IPS-18a (cell line): ENCODE measurements around the gene PMPCB.
"Not testable (repeated sequence)": the region's sequence is repeated elsewhere in the genome, so short reads cannot be mapped to it uniquely, and the experiment has no call there.

Source experiments
- H3K27ac ChIP-seq: one replicate; pipeline ENCODE4 v1.5.1; 2013; ENCODE audit warnings: low read length
- H3K27me3 ChIP-seq: one replicate; pipeline ENCODE4 v1.6.1; 2013; ENCODE audit warnings: mild to moderate bottlenecking, low read length; ENCODE audit not compliant: control insufficient read depth, insufficient read depth
- H3K36me3 ChIP-seq: one replicate; pipeline ENCODE4 v1.6.1; 2013; ENCODE audit warnings: low read depth, low read length; ENCODE audit not compliant: control insufficient read depth
- H3K4me1 ChIP-seq: one replicate; pipeline ENCODE4 v1.6.1; 2013; ENCODE audit warnings: low read depth, low read length; ENCODE audit not compliant: control insufficient read depth
- H3K4me3 ChIP-seq: one replicate; pipeline ENCODE4 v1.5.1; 2013; ENCODE audit warnings: low read length
- H3K9ac ChIP-seq: one replicate; pipeline ENCODE4 v1.6.1; 2013; ENCODE audit warnings: mild to moderate bottlenecking, low read length, moderate library complexity
- H3K9me3 ChIP-seq: one replicate; pipeline ENCODE4 v1.6.1; 2013; ENCODE audit warnings: low read depth, low read length; ENCODE audit not compliant: control insufficient read depth

Gene PMPCB

DNA sequence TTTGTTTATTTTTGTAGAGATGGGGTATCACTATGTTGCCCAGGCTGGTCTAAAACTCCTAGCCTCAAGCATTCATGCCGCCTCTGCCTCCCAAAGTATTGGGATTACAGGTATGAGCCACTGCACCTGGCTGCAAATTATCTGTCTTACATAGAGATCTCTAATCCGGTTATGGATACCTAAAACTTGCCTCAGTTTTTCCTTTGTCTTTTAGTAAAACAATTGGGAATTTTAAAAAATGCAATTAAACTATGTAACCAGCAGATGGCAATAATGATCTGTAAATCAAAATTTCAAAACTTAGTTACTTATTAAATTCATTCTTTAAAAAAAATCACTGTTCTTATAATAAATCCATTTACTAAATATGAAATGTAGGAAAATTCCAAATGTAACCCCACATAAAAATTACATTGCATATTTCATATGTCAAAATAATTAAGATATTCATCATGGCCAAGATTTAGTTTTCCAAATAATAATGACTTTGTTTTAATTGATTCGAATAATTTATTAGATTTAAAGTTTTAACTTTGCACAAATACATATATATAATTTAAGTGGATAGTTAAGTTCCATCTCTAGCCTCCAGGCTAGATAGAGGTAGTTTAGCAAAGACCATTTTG, 14.3 kb upstream of the PMPCB start:
- peaks cover 30% of the 10 kb centered on the region for H3K27me3 ChIP-seq
- H3K4me3 ChIP-seq, H3K9me3 ChIP-seq, H3K9ac ChIP-seq, H3K27ac ChIP-seq, H3K4me1 ChIP-seq, H3K36me3 ChIP-seq: not testable (repeated sequence)

DNA sequence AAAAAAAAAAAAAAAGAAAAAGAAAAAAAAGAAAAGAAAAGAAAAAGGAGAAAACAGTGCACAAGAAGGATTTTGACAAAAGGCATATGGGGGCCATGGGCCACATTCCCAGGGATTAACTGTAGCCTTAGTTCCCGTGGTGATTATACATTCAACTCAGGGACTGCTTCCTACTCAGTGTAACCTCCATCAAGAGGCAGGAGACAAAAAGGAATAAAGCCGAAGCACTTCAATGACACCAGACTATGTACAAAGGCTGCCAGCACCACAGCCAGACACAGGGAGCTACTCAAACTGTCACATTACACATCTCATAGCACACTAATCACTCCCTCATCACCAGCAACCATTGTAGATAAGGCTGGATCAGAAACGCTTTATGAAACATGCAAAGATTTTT, 5.1 kb upstream of the PMPCB start:
- no peaks in the 10 kb centered on the region for H3K27me3 ChIP-seq
- no peaks in the 10 kb centered on the region for H3K9me3 ChIP-seq
- no peak overlapping the region for H3K27ac ChIP-seq
- no peaks in the 10 kb centered on the region for H3K4me1 ChIP-seq
- no peaks in the 10 kb centered on the region for H3K36me3 ChIP-seq
- no peak overlapping the region for H3K4me3 ChIP-seq
- H3K9ac ChIP-seq = no peak overlapping the region

GRCh38 chr7:103293526-103293925, 3.7 kb upstream of the PMPCB start:
- no peaks in the 10 kb centered on the region for H3K36me3 ChIP-seq
- no peak overlapping the region for H3K4me3 ChIP-seq
- H3K9ac ChIP-seq = no peak overlapping the region
- peaks cover 7% of the 10 kb centered on the region for H3K4me1 ChIP-seq
- no peaks in the 10 kb centered on the region for H3K9me3 ChIP-seq
- H3K27ac ChIP-seq = no peak overlapping the region
- H3K27me3 ChIP-seq = no peaks in the 10 kb centered on the region

DNA sequence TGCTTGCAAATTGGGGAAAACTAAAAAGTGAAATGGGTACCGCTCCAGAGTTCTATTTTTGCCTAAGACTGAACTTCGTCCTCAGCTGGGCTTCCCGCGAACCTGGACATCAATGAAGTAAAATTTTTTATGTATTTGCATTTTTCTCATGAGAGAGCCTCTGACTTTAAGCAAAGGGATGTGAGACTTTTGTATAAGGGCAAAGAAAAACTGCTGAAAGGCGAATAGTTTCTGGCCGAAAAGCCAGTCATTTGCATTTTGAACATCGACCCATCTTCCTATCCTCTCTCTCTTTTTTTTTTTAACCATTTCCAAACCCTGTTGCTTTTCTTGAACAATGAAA, 573 bp downstream of the PMPCB start:
- Histone ChIP-seq H3K27ac (peak overlapping the region; percentile 84), H3K9ac (peak overlapping the region; percentile 92), H3K27me3 (no peaks in the 10 kb centered on the region), H3K9me3 (no peaks in the 10 kb centered on the region), H3K4me1 (peaks cover 8% of the 10 kb centered on the region), H3K36me3 (peaks cover 37% of the 10 kb centered on the region), H3K4me3 (peak overlapping the region; percentile 99)

DNA sequence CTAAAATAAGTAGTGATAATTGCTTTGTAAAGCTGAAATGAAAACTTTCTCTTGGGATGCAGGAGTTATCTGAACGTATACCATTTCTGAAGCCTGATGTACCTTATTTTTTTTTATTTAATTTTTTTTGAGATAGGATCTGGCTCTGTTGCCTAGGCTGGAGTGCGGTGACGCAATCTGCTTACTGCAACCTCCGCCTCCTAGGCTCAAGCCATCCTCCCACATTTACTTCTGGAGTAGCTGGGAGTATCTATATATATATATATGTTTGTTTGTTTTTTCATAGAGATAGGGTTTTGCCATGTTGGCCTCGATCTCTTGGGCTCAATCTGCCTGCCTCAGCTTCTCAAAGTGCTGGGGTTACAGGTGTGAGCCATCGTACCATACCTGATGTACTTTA, 2.4 kb downstream of the PMPCB start:
- Histone ChIP-seq H3K9me3 (no peaks in the 10 kb centered on the region), H3K4me1 (peaks cover 8% of the 10 kb centered on the region), H3K4me3 (no peak overlapping the region), H3K9ac (no peak overlapping the region), H3K36me3 (peaks cover 55% of the 10 kb centered on the region), H3K27me3 (no peaks in the 10 kb centered on the region), H3K27ac (no peak overlapping the region)

- no peak overlapping the region for H3K9ac ChIP-seq
- H3K4me3 ChIP-seq = no peak overlapping the region
- peaks cover 67% of the 10 kb centered on the region for H3K36me3 ChIP-seq
- H3K9me3 ChIP-seq = no peaks in the 10 kb centered on the region
- no peaks in the 10 kb centered on the region for H3K27me3 ChIP-seq
- peaks cover 8% of the 10 kb centered on the region for H3K4me1 ChIP-seq
- H3K27ac ChIP-seq = no peak overlapping the region
These were observed 4.2 kb downstream of the PMPCB start for GRCh38 chr7:103301441-103301840.

DNA sequence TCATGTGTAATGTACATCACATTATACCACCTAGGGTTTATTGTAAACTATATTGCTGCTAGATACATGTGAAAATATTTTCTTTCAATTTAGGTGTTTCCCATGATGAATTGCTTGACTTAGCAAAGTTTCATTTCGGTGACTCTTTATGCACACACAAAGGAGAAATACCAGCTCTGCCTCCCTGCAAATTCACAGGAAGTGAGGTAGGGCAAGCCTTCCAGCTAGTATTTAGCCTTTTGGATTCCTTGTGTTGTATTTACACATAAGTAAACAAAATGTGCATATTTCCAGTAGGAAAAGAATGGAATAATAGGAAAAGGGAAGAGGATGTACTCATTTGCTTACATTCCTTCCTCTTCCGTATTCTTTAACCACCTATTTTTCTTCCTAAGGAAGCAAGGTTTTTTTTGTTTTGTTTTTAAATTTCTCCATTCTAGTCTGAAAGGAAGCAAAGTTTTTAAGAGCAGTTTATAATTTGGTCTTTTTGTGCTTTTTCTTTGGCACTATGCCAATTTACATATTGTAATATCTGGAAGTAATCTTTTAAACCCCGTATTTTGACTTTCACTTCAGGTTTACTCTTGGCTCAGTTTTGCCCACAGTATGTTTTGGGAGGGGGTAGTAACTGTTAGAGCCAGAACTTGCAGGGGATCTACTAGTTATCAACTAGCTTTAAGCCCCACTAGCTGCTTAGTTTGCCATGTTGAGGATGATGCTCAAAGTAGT, 10.4 kb downstream of the PMPCB start:
- no peak overlapping the region for H3K27ac ChIP-seq

DNA sequence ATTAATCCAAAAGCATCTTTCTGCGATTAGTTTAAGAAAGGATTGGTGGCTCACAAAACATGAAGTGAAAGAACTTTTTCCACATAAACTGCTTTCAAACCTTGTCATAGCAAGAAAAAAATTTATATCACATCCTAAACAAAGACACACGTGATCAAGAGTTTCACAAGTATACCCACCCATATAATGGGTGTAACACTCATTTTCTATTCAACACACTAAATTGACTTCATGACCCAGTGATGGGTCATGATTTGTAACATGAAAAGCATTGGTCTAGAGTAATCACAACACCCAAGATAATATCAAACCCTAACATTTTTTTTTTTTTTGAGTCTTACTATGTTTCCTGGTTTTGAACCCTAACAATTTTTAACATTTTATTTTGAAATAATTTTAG, 17.6 kb downstream of the PMPCB start:
- Histone ChIP-seq H3K4me3 (no peak overlapping the region), H3K4me1 (no peaks in the 10 kb centered on the region), H3K9me3 (no peaks in the 10 kb centered on the region), H3K27ac (no peak overlapping the region), H3K27me3 (no peaks in the 10 kb centered on the region), H3K9ac (no peak overlapping the region), H3K36me3 (peaks cover 95% of the 10 kb centered on the region)

More for the DNA sequence above, 10.4 kb downstream of the PMPCB start:
- Histone ChIP-seq H3K9ac (no peak overlapping the region), H3K9me3 (no peaks in the 10 kb centered on the region), H3K4me1 (no peaks in the 10 kb centered on the region), H3K27me3 (no peaks in the 10 kb centered on the region), H3K4me3 (no peak overlapping the region), H3K36me3 (peaks cover 87% of the 10 kb centered on the region)

GRCh38 chr7:103316380-103316941, 19.2 kb downstream of the PMPCB start:
- no peak overlapping the region for H3K27ac ChIP-seq
- no peaks in the 10 kb centered on the region for H3K27me3 ChIP-seq
- H3K9ac ChIP-seq = no peak overlapping the region
- no peaks in the 10 kb centered on the region for H3K4me1 ChIP-seq
- H3K36me3 ChIP-seq = peaks cover 88% of the 10 kb centered on the region
- H3K9me3 ChIP-seq = no peaks in the 10 kb centered on the region
- no peak overlapping the region for H3K4me3 ChIP-seq

GRCh38 chr7:103317009-103317408, 19.8 kb downstream of the PMPCB start:
- Histone ChIP-seq H3K9me3 (no peaks in the 10 kb centered on the region), H3K9ac (no peak overlapping the region), H3K4me3 (no peak overlapping the region), H3K36me3 (peaks cover 87% of the 10 kb centered on the region), H3K4me1 (no peaks in the 10 kb centered on the region), H3K27ac (no peak overlapping the region), H3K27me3 (no peaks in the 10 kb centered on the region)

GRCh38 chr7:103325744-103326143, 28.5 kb downstream of the PMPCB start:
- no peaks in the 10 kb centered on the region for H3K9me3 ChIP-seq
- H3K27me3 ChIP-seq = no peaks in the 10 kb centered on the region
- no peak overlapping the region for H3K9ac ChIP-seq
- H3K4me3 ChIP-seq = no peak overlapping the region
- H3K27ac ChIP-seq = no peak overlapping the region
- H3K36me3 ChIP-seq = peaks cover 58% of the 10 kb centered on the region
- H3K4me1 ChIP-seq = no peaks in the 10 kb centered on the region

- no peaks in the 10 kb centered on the region for H3K4me1 ChIP-seq
- H3K36me3 ChIP-seq = peaks cover 53% of the 10 kb centered on the region
- H3K4me3 ChIP-seq = no peak overlapping the region
- H3K9ac ChIP-seq = no peak overlapping the region
- no peaks in the 10 kb centered on the region for H3K9me3 ChIP-seq
- no peaks in the 10 kb centered on the region for H3K27me3 ChIP-seq
- H3K27ac ChIP-seq = no peak overlapping the region
These were observed 39.5 kb downstream of the PMPCB start for GRCh38 chr7:103336761-103337160.
